ENCODE measurements around the gene DGKQ. TPM values are rescaled to one million over a fixed set of nuclear protein-coding genes. Genes with fewer than 3 reads are reported as not detected.
"Not testable (repeated sequence)": the region's sequence is repeated elsewhere in the genome, so short reads cannot be mapped to it uniquely, and the experiment has no call there.

Gene DGKQ
- total RNA-seq, 1 donor from 2014 or later = 26.2 TPM

- H3K4me3 Mint-ChIP-seq (ENCODE audit: unreplicated experiment) = no peak overlapping the region
- no peak for TF ChIP-seq CTCF (IDR thresholded peaks at IDR 0.05; ENCODE audit: partially characterized antibody, unreplicated experiment)
- H3K9me3 Mint-ChIP-seq (ENCODE audit: unreplicated experiment) = peaks cover 4% of the 10 kb centered on the region
- H3K27ac Mint-ChIP-seq (ENCODE audit: unreplicated experiment) = no peak overlapping the region
- no peaks in the 10 kb centered on the region for H3K36me3 Mint-ChIP-seq (ENCODE audit: unreplicated experiment)
- H3K4me1 Mint-ChIP-seq (ENCODE audit: low read depth, unreplicated experiment) = peaks cover 3% of the 10 kb centered on the region
- peaks cover 12% of the 10 kb centered on the region for H3K27me3 Mint-ChIP-seq (ENCODE audit: unreplicated experiment)
- DNase-seq = no peak
These were observed 27.4 kb upstream of the DGKQ start for GRCh38 chr4:1000686-1001260.

GRCh38 chr4:999882-1000425 lies 26.6 kb upstream of the DGKQ start:
- Mint-ChIP-seq H3K4me3 (ENCODE audit: unreplicated experiment) (no peak overlapping the region), H3K27me3 (ENCODE audit: unreplicated experiment) (peaks cover 12% of the 10 kb centered on the region), H3K9me3 (ENCODE audit: unreplicated experiment) (peaks cover 6% of the 10 kb centered on the region), H3K27ac (ENCODE audit: unreplicated experiment) (no peak overlapping the region), H3K4me1 (ENCODE audit: low read depth, unreplicated experiment) (peaks cover 3% of the 10 kb centered on the region), H3K36me3 (ENCODE audit: unreplicated experiment) (no peaks in the 10 kb centered on the region)
- no peak for TF ChIP-seq CTCF (IDR thresholded peaks at IDR 0.05; ENCODE audit: partially characterized antibody, unreplicated experiment)
- no peak for DNase-seq

- Mint-ChIP-seq H3K27ac (ENCODE audit: unreplicated experiment) (peak overlapping the region; percentile 73), H3K4me3 (ENCODE audit: unreplicated experiment) (peak overlapping the region; percentile 42), H3K27me3 (ENCODE audit: unreplicated experiment) (peaks cover 12% of the 10 kb centered on the region)
- not testable (repeated sequence) for DNase-seq; H3K9me3 Mint-ChIP-seq (ENCODE audit: unreplicated experiment); H3K36me3 Mint-ChIP-seq (ENCODE audit: unreplicated experiment); H3K4me1 Mint-ChIP-seq (ENCODE audit: low read depth, unreplicated experiment)
These were observed 26.0 kb upstream of the DGKQ start for GRCh38 chr4:999240-999863.

GRCh38 chr4:998096-998691 lies 24.8 kb upstream of the DGKQ start:
- Mint-ChIP-seq H3K4me1 (ENCODE audit: low read depth, unreplicated experiment) (peaks cover 3% of the 10 kb centered on the region), H3K27ac (ENCODE audit: unreplicated experiment) (peak overlapping the region; percentile 9), H3K36me3 (ENCODE audit: unreplicated experiment) (no peaks in the 10 kb centered on the region), H3K4me3 (ENCODE audit: unreplicated experiment) (peak overlapping the region; percentile 46), H3K9me3 (ENCODE audit: unreplicated experiment) (peaks cover 6% of the 10 kb centered on the region), H3K27me3 (ENCODE audit: unreplicated experiment) (peaks cover 14% of the 10 kb centered on the region)
- TF ChIP-seq CTCF (IDR thresholded peaks at IDR 0.05; ENCODE audit: partially characterized antibody, unreplicated experiment) = no peak
- no peak for DNase-seq

DNA sequence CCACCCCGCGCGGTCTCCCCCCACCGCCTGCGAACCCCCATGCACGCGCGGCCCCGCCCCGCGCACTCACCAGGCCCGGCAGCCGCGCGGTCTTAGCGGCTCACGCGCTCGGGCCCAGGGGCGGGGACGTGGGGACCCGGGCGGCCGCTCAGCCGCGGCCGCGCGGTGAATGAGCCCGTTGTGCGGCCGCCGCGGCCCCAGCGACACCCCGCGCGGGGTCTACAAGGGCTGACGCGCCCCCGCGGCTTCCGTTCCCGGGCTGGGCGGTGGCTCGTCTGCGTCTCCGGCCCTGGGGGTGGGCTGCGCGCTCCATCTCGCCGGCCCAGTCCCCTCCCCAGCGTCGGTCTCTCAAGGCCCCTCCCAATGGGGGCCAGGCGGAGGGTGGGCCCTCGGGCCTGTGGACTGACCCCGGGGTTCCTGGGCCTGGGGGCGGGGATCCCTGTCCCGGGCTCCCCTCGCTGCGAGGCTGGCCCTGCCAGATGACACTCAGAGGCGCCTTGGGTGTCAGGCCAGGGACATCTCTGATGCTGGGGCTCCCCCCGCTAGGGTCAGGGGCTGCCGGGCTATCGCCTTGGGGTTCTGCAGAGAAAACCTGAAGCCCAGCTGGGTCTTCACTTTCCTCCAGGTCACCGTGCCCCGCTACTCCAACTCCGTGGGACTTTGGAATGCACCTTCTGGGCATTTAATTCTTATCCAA lies 24.2 kb upstream of the DGKQ start:
- peaks cover 14% of the 10 kb centered on the region for H3K27me3 Mint-ChIP-seq (ENCODE audit: unreplicated experiment)
- peak overlapping the region; percentile 46 for H3K4me3 Mint-ChIP-seq (ENCODE audit: unreplicated experiment)
- peaks cover 3% of the 10 kb centered on the region for H3K4me1 Mint-ChIP-seq (ENCODE audit: low read depth, unreplicated experiment)
- H3K9me3 Mint-ChIP-seq (ENCODE audit: unreplicated experiment) = peaks cover 6% of the 10 kb centered on the region
- no peak for TF ChIP-seq CTCF (IDR thresholded peaks at IDR 0.05; ENCODE audit: partially characterized antibody, unreplicated experiment)
- no peak overlapping the region for H3K27ac Mint-ChIP-seq (ENCODE audit: unreplicated experiment)
- no peak for DNase-seq
- no peaks in the 10 kb centered on the region for H3K36me3 Mint-ChIP-seq (ENCODE audit: unreplicated experiment)

All from glutamatergic neuron (in vitro differentiated cells).